Heart right ventricle (tissue), 16 donors: ENCODE results near the gene KRTAP20-3. TPM values are rescaled to one million over a fixed set of nuclear protein-coding genes. Genes with fewer than 3 reads are reported as not detected.

Source experiments
- ATAC-seq, 8 donors: fragments of 200-7000 bp; cut with Tn5 transposase; one replicate each; pipeline ENCODE4 v1.9.1; 2020; ENCODE audit warnings: mild to moderate bottlenecking in 8 of 8, moderate library complexity in 8 of 8, moderate number of reproducible peaks in 1 of 8
- DNase-seq, 2 donors: peaks; one replicate each; pipeline ENCODE4 v3.0.0-alpha.2; 2020
- H3K27ac ChIP-seq, 10 donors: fragments of 200-600 bp; sonication (generic) in 2 of 10; one replicate each; pipeline versions ENCODE4 v1.5.0 to v1.8.0; 2020 to 2022; ENCODE audit warnings: mild to moderate bottlenecking in 3 of 10
- H3K27me3 ChIP-seq, 7 donors: fragments of 200-600 bp; one replicate each; pipeline ENCODE4 v1.8.0; 2021 to 2022; ENCODE audit warnings: mild to moderate bottlenecking in 2 of 7
- H3K36me3 ChIP-seq, 9 donors: fragments of 200-600 bp; sonication (generic) in 1 of 9; one replicate each; pipeline versions ENCODE4 v1.5.0 to v1.8.0; 2020 to 2022; ENCODE audit warnings: mild to moderate bottlenecking in 2 of 9
- H3K4me1 ChIP-seq, 9 donors: fragments of 200-600 bp; sonication (generic) in 1 of 9; one replicate each; pipeline versions ENCODE4 v1.5.0 to v1.8.0; 2020 to 2022; ENCODE audit warnings: mild to moderate bottlenecking in 4 of 9
- H3K4me3 ChIP-seq, 10 donors: fragments of 200-600 bp; sonication (generic) in 2 of 10; one replicate each; pipeline versions ENCODE4 v1.5.0 to v1.8.0; 2020 to 2022; ENCODE audit warnings: mild to moderate bottlenecking in 7 of 10, moderate library complexity in 2 of 10
- H3K9me3 ChIP-seq, 11 donors: fragments of 200-600 bp in 10 of 11; sonication (generic) in 2 of 11; one replicate each; pipeline versions ENCODE4 v1.5.0 to v1.8.0; 2013 to 2022; ENCODE audit warnings: mild to moderate bottlenecking in 2 of 11, control low read depth in 1 of 11, moderate library complexity in 1 of 11
- CTCF ChIP-seq, 9 donors: fragments of 200-600 bp; sonication (generic) in 2 of 9; IDR thresholded peaks; one replicate each; pipeline versions ENCODE4 v1.5.0 to v1.8.0; 2021 to 2022; ENCODE audit warnings: antibody characterized with exemption in 9 of 9, mild to moderate bottlenecking in 5 of 9, moderate library complexity in 1 of 9
- WGBS, 2 donors: extraction: QIAGEN DNeasy Blood & Tissue Kit; methylation state at CpG; one replicate each; pipeline ENCODE4 v1.1.7; 2013; ENCODE audit warnings: inconsistent platforms in 1 of 2; 5-methylcytosine and 5-hydroxymethylcytosine counted together
- intact Hi-C, 10 donors: fragments of 100-400 bp; cut with DNase I; formaldehyde crosslinking; loops; one replicate each; pipeline versions ENCODE4 v1.11.1 to v1.14.2; 2022
- polyA plus RNA-seq, 2 donors: library from polyadenylated mRNA; stranded (reverse); fragments of 200-250 nt; gene quantifications; one replicate each; pipeline ENCODE4 v1.2.3, GENCODE V29; 2013
- total RNA-seq, 10 donors: library from RNA; stranded (reverse); fragmentation: NEBNext Ultra II Directional in 3 of 10; extraction: Animal tissue kit (Norgen Biotek cat#: 25700) in 3 of 10; gene quantifications; one replicate each; pipeline versions ENCODE4 v1.2.1 to v1.2.4, GENCODE V29; 2021 to 2023
- donor health status: Arrhythmogenic right ventricular cardiomyopathy.
- donor health status: ischemic (EF 13 %, LVEDD 7.1; RV severe dilation, severe dysfunction).
- donor health status: healthy with polysubstance abuse.
- donor health status: DM: no; HTN: yes; CAD: no.
- donor health status: DM: no; HTN: no; CAD: no.
- donor health status: ischemic (EF 25% LVEDD 6.9; RV normal size, moderate dysfunction).
- donor health status: ischemic (EF 25% LVEDD 5.7; RV mildly dilated, moderate dysfunction).
- donor health status: healthy.
- donor health status: DM: yes; HTN: yes; CAD: no.
- donor health status: Ischemic cardiomyopathy.
- donor health status: ischemic (EF 35%, LVEDD 5.7; RV mildly dilated, moderate dysfunction).
- donor health status: nonischemic (EF 11% LVEDD 7.7; RV severe dilation, severe dysfunction).
- donor health status: DM: yes; HTN: yes; CAD: no.
- donor health status: PGD.
- donor health status: ischemic (EF 29% LVEDD 5.4; RV normal size, mild dysfunction).
- donor health status: nonischemic (EF 23%, LVEDD 6.1; RV moderate dilation, normal function).

The KRTAP20-3 gene
- total and polyA plus RNA-seq, 12 donors: not detected

GRCh38 chr21:30646904-30647414, 4.3 kb downstream of the KRTAP20-3 start:
- no peaks in the 10 kb centered on the region for H3K36me3 ChIP-seq
- H3K4me3 ChIP-seq: no peak overlapping the region
- intact Hi-C loops: no loop called here
- H3K9me3 ChIP-seq: peaks cover 0 to 12% (median 0%) of the 10 kb centered on the region in 11 donors
- no peak overlapping the region for H3K27ac ChIP-seq
- no peak for DNase-seq
- 81 to 93% methylated on average over 1 of the region's 1 CpG for WGBS, 2 donors
- TF ChIP-seq CTCF (IDR thresholded peaks at IDR 0.05): no peak
- H3K27me3 ChIP-seq: no peaks in the 10 kb centered on the region
- no peak for ATAC-seq
- no peaks in the 10 kb centered on the region for H3K4me1 ChIP-seq

- no peaks in the 10 kb centered on the region for H3K4me1 ChIP-seq
- no peak for TF ChIP-seq CTCF (IDR thresholded peaks at IDR 0.05)
- no peaks in the 10 kb centered on the region for H3K36me3 ChIP-seq
- no peaks in the 10 kb centered on the region for H3K9me3 ChIP-seq
- H3K4me3 ChIP-seq: no peak overlapping the region
- no peak overlapping the region for H3K27ac ChIP-seq
- DNase-seq (no peak), ATAC-seq (no peak)
- intact Hi-C loops: no loop called here
- no peaks in the 10 kb centered on the region for H3K27me3 ChIP-seq
These were observed 10.2 kb downstream of the KRTAP20-3 start for GRCh38 chr21:30652891-30653290.

GRCh38 chr21:30668776-30669175, 26.1 kb downstream of the KRTAP20-3 start:
- 74 to 89% methylated on average over 1 of the region's 1 CpG for WGBS, 2 donors
- H3K9me3 ChIP-seq: no peaks in the 10 kb centered on the region
- intact Hi-C loops: no loop called here
- ATAC-seq (no peak), DNase-seq (no peak)
- H3K27ac ChIP-seq: no peak overlapping the region
- no peak for TF ChIP-seq CTCF (IDR thresholded peaks at IDR 0.05)
- H3K36me3 ChIP-seq: no peaks in the 10 kb centered on the region
- no peak overlapping the region for H3K4me3 ChIP-seq
- H3K4me1 ChIP-seq: no peaks in the 10 kb centered on the region
- no peaks in the 10 kb centered on the region for H3K27me3 ChIP-seq

- intact Hi-C loops: no loop called here
- no peak for TF ChIP-seq CTCF (IDR thresholded peaks at IDR 0.05)
- WGBS, 2 donors: 67 to 75% methylated on average over 2 of the region's 2 CpGs
- H3K27ac ChIP-seq: no peak overlapping the region
- no peak for ATAC-seq
- H3K36me3 ChIP-seq: no peaks in the 10 kb centered on the region
- H3K4me1 ChIP-seq: no peaks in the 10 kb centered on the region
- H3K27me3 ChIP-seq: no peaks in the 10 kb centered on the region
- peaks cover 0 to 10% (median 0%) of the 10 kb centered on the region in 11 donors for H3K9me3 ChIP-seq
- no peak for DNase-seq
- no peak overlapping the region for H3K4me3 ChIP-seq
These were observed 30.5 kb downstream of the KRTAP20-3 start for GRCh38 chr21:30672985-30673650.
